ENCODE data around the gene MELK. TPM values are rescaled to one million over a fixed set of nuclear protein-coding genes. Genes with fewer than 3 reads are reported as not detected.

The MELK gene
- total and polyA plus RNA-seq, 2 of the 4 experiments (the other 2 are of a cell fraction) = 20.8 to 27.4 TPM

DNA sequence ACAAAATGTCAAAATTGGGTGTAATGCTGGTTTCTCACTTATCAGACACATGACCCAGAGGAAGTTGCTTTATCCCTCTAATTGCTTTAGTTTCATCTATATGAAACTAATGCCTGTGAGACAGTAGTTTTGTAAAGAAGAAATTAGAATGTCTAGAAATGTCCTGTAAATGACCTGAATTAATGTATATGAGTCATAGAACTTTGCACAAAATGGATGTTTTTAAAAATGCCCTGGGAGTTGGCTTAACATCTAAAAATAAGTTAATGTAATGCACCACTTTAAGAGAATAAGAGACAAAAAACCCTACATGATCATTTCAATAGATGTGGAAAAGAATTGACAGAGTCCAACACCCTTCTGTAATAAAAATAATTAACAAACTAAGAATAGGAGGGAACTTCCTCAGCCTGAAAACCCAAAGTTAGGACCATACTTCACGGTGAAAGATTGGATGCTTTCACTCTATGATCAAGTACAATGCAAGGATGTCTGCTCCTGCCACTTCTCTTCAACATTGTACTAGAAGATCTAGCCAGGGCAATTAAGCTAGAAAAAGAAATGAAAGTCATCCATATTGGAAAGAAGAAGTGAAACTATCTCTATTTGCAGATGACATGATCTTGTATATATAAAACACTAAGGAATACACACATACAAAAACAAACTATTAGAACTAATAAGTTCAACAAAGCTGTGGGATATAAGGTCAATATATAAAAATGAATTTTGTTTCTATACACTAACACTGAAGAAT lies 117.9 kb downstream of the MELK start:
- Histone ChIP-seq H2BK120ac (ENCODE audit: low read depth, low read length) (no peak overlapping the region), H3K27ac (ENCODE audit: insufficient read depth, low read length) (no peak overlapping the region), H2AK5ac (ENCODE audit: low read depth, low read length) (no peak overlapping the region), H4K5ac (ENCODE audit: low read depth, low read length) (no peak overlapping the region), H3K36me3 (ENCODE audit: control insufficient read depth, insufficient read depth, low read length) (no peaks in the 10 kb centered on the region), H3K4ac (ENCODE audit: low read depth, low read length) (no peak overlapping the region), H2BK5ac (ENCODE audit: low read depth, low read length, poor library complexity, severe bottlenecking) (no peak overlapping the region), H4K91ac (ENCODE audit: insufficient read depth, low read depth, low read length) (no peak overlapping the region), H3K23ac (ENCODE audit: low read depth, low read length) (no peak overlapping the region), H2BK15ac (ENCODE audit: low read depth, low read length) (no peak overlapping the region), H3K9ac (ENCODE audit: low read depth, low read length) (no peak overlapping the region), H3K14ac (replicated peaks; ENCODE audit: low read depth, low read length) (no peak overlapping the region), H2AK9ac (replicated peaks; ENCODE audit: low read depth, low read length, poor library complexity) (no peak overlapping the region), H3K9me3 (ENCODE audit: control insufficient read depth, insufficient read depth, low read length) (no peaks in the 10 kb centered on the region), H3K4me1 (ENCODE audit: control insufficient read depth, insufficient read depth, low read length) (no peaks in the 10 kb centered on the region), H3K18ac (ENCODE audit: low read depth, low read length) (no peak overlapping the region), H4K20me1 (ENCODE audit: insufficient read depth, low read length) (no peaks in the 10 kb centered on the region), H3K4me3 (ENCODE audit: insufficient read depth, low read depth, low read length) (no peak overlapping the region), H2AFZ (replicated peaks; ENCODE audit: low read length, poor library complexity) (no peak overlapping the region), H3K4me2 (ENCODE audit: low read depth, low read length) (no peak overlapping the region), H3K56ac (ENCODE audit: extremely low read depth, insufficient read depth, low read length) (no peak overlapping the region), H3K79me1 (ENCODE audit: low read depth in 1 of 2, low read length in 2 of 2) (no peaks in the 10 kb centered on the region), H3K9me1 (ENCODE audit: insufficient read depth, low read length) (no peaks in the 10 kb centered on the region), H2BK20ac (ENCODE audit: low read depth, low read length) (no peak overlapping the region), H3K27me3 (ENCODE audit: control insufficient read depth, insufficient read depth, low read length) (peaks cover 1% of the 10 kb centered on the region; the same call in 1 of the 2 replicates), H4K8ac (ENCODE audit: low read depth in 2 of 2, low read length in 2 of 2) (no peak overlapping the region)
- dilution Hi-C loops (cut with HindIII; ENCODE audit: low sequenced_read_pairs, unreplicated experiment) = no loop called here
- DNase-seq = no peak
- in situ Hi-C loops (cut with MboI; ENCODE audit: low sequenced_read_pairs) = no loop called here
- ChIA-PET POLR2A (ENCODE audit: unreplicated experiment) (no interaction called here), CTCF (no interaction called here)
- no peak for ATAC-seq (ENCODE audit: low read depth)
- TF ChIP-seq RAD21 (IDR thresholded peaks at IDR 0.05; ENCODE audit: low read length) (no peak), RCOR1 (IDR thresholded peaks at IDR 0.05; ENCODE audit: insufficient replicate concordance, low read length) (no peak), ELK1 (IDR thresholded peaks at IDR 0.05; ENCODE audit: borderline replicate concordance, low read depth, low read length) (no peak), SMC3 (IDR thresholded peaks at IDR 0.05; ENCODE audit: low read depth, low read length) (no peak), POLR2A (IDR thresholded peaks at IDR 0.05; ENCODE audit: low read depth, low read length) (no peak), MAFK (IDR thresholded peaks at IDR 0.05; ENCODE audit: low read depth, low read length) (no peak), CEBPB (IDR thresholded peaks at IDR 0.05; ENCODE audit: low read depth, low read length) (no peak), RFX5 (IDR thresholded peaks at IDR 0.05; ENCODE audit: low read depth, low read length) (no peak), MAZ (IDR thresholded peaks at IDR 0.05; ENCODE audit: borderline replicate concordance, low read depth, low read length) (no peak), CHD1 (IDR thresholded peaks at IDR 0.05; ENCODE audit: low read depth, low read length) (no peak), FOS (IDR thresholded peaks at IDR 0.05; ENCODE audit: low read depth, low read length) (no peak)
- TF ChIP-seq, protein P1, sequence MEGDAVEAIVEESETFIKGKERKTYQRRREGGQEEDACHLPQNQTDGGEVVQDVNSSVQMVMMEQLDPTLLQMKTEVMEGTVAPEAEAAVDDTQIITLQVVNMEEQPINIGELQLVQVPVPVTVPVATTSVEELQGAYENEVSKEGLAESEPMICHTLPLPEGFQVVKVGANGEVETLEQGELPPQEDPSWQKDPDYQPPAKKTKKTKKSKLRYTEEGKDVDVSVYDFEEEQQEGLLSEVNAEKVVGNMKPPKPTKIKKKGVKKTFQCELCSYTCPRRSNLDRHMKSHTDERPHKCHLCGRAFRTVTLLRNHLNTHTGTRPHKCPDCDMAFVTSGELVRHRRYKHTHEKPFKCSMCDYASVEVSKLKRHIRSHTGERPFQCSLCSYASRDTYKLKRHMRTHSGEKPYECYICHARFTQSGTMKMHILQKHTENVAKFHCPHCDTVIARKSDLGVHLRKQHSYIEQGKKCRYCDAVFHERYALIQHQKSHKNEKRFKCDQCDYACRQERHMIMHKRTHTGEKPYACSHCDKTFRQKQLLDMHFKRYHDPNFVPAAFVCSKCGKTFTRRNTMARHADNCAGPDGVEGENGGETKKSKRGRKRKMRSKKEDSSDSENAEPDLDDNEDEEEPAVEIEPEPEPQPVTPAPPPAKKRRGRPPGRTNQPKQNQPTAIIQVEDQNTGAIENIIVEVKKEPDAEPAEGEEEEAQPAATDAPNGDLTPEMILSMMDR (conservative IDR thresholded peaks at IDR 0.05; ENCODE audit: low read depth, low read length) = no peak
- WGBS, 2 experiments (ENCODE audit: extremely low coverage in 2 of 2, insufficient read length in 1 of 2) = no CpG with 5 or more reads among the region's 1 CpG
- no TSS peak for BruUV-seq (replicated peaks)
- intact Hi-C loops (cut with micrococcal nuclease) = no loop called here
